Heart left ventricle (tissue), 13 donors: ENCODE measurements around the gene UNC93A.

Experiments
- CTCF ChIP-seq, 12 donors: fragments of 200-600 bp; sonication (generic) in 4 of 12; IDR thresholded peaks; one replicate each; pipeline versions ENCODE4 v1.5.0 to v1.8.0; 2018 to 2022; ENCODE audit warnings: antibody characterized with exemption in 12 of 12, mild to moderate bottlenecking in 5 of 12
- POLR2A ChIP-seq, 2 donors: fragments of 450-650 bp; IDR thresholded peaks; one replicate each; pipeline ENCODE4 v1.6.1; 2017; ENCODE audit warnings: antibody characterized with exemption in 2 of 2, mild to moderate bottlenecking in 2 of 2, moderate library complexity in 2 of 2
- donor health status: ischemic (EF 13 %, LVEDD 7.1; RV severe dilation, severe dysfunction).
- donor health status: DM: no; HTN: yes; CAD: no.
- donor health status: DM: no; HTN: no; CAD: no.
- donor health status: ischemic (EF 25% LVEDD 6.9; RV normal size, moderate dysfunction).
- donor health status: ischemic (EF 25% LVEDD 5.7; RV mildly dilated, moderate dysfunction).
- donor health status: ischemic (EF 35%, LVEDD 5.7; RV mildly dilated, moderate dysfunction).
- donor health status: nonischemic (EF 11% LVEDD 7.7; RV severe dilation, severe dysfunction).
- donor health status: DM: yes; HTN: yes; CAD: no.
- donor health status: PGD.
- donor health status: ischemic (EF 29% LVEDD 5.4; RV normal size, mild dysfunction).
- donor health status: nonischemic (EF 23%, LVEDD 6.1; RV moderate dilation, normal function).

GRCh38 chr6:167338541-167339117, 47.5 kb downstream of the UNC93A start:
- TF ChIP-seq CTCF (IDR thresholded peaks at IDR 0.05), result no peak
- TF ChIP-seq POLR2A (IDR thresholded peaks at IDR 0.05), result no peak
